OCI-M2 (cell line): ENCODE data around the gene CDC37L1.

Source experiments
- DNase-seq: peaks from one replicate; lab custom pipeline; 2025; ENCODE audit not compliant: unreplicated experiment; lab: John Stamatoyannopoulos, UW

Gene CDC37L1

GRCh38 chr9:4713849-4714248, 34.5 kb downstream of the CDC37L1 start:
- DNase-seq = no peak

GRCh38 chr9:4714266-4715016, 35.1 kb downstream of the CDC37L1 start:
- DNase-seq = no peak

DNA sequence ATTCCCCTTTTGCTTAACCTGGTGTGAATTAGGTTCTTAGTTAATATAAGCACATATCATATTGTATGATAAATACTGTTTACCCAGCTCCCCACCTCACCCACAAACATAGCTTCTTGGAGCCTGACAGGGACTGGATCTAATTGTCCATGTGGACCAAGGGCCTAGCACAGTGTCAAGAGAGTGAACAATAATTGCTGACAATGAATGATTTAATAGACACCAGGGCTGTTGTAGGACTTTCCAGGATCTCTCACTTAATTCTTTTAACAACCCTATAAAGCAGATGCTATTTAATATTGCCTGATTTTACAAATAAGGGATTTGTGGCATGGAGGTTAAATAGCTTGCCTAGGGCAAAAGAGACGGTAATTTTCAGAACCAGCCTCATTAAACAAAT, 36.8 kb downstream of the CDC37L1 start:
- no peak for DNase-seq

- DNase-seq = no peak
Observed at GRCh38 chr9:4717815-4718214, 38.4 kb downstream of the CDC37L1 start.

- DNase-seq = no peak
Observed at GRCh38 chr9:4718911-4719310, 39.5 kb downstream of the CDC37L1 start.

- no peak for DNase-seq
Observed at GRCh38 chr9:4721736-4722135, 42.4 kb downstream of the CDC37L1 start.

DNA sequence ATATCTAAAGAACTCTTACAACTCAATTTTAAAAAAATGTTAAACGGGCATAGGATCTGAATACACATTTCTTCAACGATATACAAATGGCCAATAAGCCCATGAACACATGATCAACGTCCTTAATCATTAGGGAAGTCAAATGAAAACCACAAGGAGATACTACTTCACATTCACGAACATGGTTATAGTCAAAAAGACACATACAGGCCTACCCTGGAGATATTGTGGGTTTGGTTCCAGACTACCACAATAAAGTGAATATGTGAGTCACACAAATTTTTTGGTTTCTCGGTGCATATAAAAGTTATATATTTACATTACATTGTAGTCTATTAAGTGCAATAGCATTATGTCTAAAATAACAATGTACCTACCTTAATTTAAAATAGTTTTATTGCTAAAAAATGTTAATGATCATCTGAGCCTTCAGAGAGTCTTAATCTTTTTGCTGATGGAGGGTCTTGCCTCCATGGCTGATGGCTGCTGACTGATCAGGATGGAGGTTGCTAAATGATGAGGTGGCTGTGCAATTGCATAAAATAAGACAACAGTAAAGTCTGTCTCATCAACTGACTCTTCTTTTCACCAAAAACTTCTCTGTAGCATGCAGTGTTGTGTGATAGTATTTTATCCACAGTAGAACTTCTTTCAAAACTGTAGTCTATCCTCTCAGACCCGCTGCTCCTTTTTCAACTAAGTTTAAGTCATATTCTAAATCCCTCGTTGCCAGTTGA, 46.5 kb downstream of the CDC37L1 start:
- DNase-seq = no peak

DNA sequence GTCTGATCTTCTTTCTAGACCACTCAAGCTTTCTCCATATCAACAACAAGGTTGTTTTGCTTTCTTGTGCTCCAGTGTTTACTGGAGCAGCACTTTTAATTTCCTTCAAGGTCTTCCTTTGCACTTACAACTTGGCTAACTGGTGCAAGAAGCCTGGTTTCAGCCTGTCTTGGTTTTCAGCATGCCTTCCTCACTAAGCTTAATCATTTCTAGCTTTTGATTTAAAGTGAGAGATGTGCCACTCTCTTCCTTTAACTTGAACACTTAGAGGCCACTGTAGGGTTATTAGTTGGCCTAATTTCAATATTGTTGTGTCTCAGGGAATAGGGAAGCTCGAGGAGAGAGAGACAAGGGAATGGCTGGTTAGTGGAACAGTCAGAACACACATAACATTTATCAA, 48.2 kb downstream of the CDC37L1 start:
- DNase-seq = no peak

GRCh38 chr9:4732890-4733289, 53.5 kb downstream of the CDC37L1 start:
- no peak for DNase-seq

DNA sequence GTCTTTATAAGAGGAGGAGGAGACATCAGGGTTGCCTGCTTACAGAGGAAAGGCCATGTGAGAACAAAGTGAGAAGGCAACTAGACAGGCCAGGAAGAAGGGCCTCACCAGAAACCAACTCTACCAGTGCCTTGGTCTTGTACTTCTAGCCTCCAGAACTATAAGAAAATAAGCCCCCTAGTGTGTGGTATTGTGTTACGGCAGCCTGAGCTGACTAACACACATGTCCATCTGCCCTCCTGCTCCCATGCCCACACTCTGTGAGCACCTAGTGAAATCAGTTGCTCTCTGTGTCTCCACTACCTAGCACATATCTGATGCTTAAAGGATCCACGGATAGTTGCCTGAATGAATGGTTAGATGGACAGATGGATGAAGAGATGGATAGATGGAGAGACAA, 54.8 kb downstream of the CDC37L1 start:
- no peak for DNase-seq

DNA sequence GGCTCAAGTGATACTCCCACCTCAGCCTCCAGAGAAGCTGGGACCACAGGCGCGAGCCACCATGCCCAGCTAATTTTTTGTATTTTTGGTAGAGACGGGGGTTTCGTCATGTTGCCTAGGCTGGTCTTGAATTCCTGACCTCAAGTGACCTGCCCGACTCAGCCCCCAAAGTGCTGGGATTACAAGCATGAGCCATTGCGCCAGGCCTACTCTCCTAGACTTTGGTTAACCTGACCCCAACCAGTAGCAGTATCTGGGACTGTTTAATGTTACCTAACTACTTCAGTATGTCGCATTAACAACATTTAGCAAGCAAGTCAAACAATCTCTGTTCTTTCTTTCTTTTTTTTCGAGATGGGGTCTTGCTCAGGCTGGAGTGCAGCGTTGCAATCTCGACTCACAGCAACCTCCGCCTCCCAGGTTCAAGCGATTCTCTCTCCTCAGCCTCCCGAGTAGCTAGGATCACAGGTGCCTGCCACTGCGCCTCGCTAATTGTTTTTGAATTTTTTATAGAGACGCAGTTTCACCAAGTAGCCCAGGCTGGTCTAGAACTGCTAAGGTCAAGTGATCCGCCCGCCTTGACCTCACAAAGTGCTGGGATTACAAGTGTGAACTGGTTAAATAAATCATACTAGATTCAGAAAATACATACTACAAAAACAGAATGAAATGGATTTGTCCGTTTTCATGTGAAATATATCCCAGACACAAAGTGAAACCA, 59.7 kb downstream of the CDC37L1 start:
- DNase-seq = no peak

GRCh38 chr9:4739587-4740387, 60.4 kb downstream of the CDC37L1 start:
- no peak for DNase-seq

- no peak for DNase-seq
Observed at GRCh38 chr9:4740388-4740637, 60.9 kb downstream of the CDC37L1 start.

DNA sequence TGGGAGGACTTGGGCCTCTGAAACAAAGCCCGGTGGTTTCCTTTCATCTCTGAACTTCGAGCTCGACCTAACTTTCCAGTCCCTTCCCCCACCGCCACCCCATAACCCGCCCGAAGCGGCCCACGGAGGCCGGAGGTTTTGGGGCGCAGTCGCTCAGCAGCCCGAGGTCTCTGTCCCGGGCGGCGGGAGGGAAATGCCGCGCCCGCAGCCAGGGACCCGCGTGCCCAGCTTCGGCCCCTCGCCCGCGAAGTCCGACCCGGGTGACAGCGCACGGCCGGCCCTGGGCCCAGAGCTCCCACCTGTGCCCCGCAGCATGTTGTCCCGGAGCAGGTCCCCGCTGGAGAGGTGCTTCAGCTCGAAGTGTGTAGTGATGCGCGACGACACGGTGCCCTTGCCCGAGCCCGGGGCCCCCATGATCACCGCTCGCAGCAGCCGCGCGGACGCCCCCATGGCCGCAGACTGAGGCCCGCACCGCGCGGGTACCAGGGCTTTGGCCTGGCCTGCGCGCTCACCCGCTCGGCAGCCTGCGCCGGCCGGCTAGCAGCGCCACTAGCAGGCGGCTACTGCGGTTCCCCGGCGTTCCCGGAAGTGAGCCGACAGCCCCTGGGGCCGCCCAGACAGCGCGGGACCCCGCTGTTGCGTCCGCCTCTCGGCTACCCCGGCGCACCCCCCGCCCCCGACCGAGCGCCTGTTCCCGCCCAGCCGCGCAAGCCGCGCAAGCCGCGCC, 61.4 kb downstream of the CDC37L1 start, which contains the start of gene AK3:
Gene AK3 (minus strand): TSS at position 565 of the 727 bp plus-strand sequence. CDS start 115 bp downstream, at position 450.
- no peak for DNase-seq

DNA sequence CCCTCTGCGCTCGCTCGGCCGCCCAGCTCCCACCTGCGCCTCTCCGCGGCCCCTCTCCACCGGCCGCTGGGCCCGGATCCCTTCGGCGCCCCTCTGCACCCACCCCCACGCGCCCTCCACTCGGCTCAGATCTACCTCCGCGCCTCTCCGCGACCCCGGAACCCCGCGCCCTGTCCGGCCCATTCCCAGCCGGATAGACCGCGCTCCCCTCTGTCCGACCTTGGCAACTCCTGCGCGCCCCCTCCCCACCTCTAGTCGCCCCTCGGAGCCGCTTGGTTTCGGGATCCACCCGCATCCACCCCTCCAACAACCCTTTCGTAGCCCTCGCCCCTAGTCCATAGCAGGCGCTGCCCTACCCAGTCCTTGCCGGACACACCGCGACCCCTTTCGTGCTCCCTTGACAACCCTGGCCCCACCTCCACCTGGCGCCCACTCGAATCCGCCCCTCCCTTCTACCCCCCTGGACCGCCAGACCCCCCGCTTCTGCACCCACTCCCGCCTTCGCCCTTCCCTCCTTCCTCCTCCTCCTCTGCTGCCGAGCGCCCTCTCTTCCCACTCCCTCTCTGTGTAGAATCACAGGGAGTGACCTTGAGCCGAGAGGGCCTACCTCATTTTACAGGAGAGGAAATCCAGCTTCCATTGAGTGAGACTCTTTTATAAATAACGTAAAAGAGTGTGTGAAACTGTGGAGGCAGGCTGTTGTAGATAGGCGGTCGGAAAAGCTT, 62.2 kb downstream of the CDC37L1 start:
- no peak for DNase-seq

GRCh38 chr9:4742246-4742645, 62.9 kb downstream of the CDC37L1 start:
- DNase-seq = no peak

- no peak for DNase-seq
Observed at GRCh38 chr9:4743131-4743875, 63.9 kb downstream of the CDC37L1 start.

GRCh38 chr9:4746278-4747030, 67.1 kb downstream of the CDC37L1 start:
- DNase-seq = no peak

- no peak for DNase-seq
Observed at GRCh38 chr9:4748612-4749011, 69.2 kb downstream of the CDC37L1 start.
